GM06990 (cell line): ENCODE measurements around the gene AGPAT4.
"Not testable (repeated sequence)": the region's sequence is repeated elsewhere in the genome, so short reads cannot be mapped to it uniquely, and the experiment has no call there.

Experiments
- DNase-seq: peaks from one replicate; pipeline ENCODE4 v3.0.0-alpha.2; 2011; ENCODE audit not compliant: insufficient read length; ENCODE audit errors: extremely low read depth
- H3K27me3 ChIP-seq: replicated peaks from 2 replicates; pipeline ENCODE4 v1.6.0; 2011; ENCODE audit warnings: low read length; ENCODE audit not compliant: control insufficient read depth, insufficient read depth
- H3K36me3 ChIP-seq: 2 replicates; pipeline ENCODE4 v1.5.1; 2011; ENCODE audit warnings: low read length; ENCODE audit not compliant: control insufficient read depth, insufficient read depth
- H3K4me3 ChIP-seq: replicated peaks from 2 replicates; pipeline ENCODE4 v1.5.1; 2011; ENCODE audit warnings: low read depth, mild to moderate bottlenecking, control low read depth, low read length
- CTCF ChIP-seq: IDR thresholded peaks from 2 replicates; pipeline ENCODE4 v1.5.1; 2011; ENCODE audit warnings: low read length, control low read depth, mild to moderate bottlenecking, inconsistent platforms; ENCODE audit not compliant: insufficient read depth, poor library complexity, severe bottlenecking

Gene AGPAT4

GRCh38 chr6:161125591-161125990 is 148.3 kb downstream of the AGPAT4 start:
- peaks cover 3% of the 10 kb centered on the region for H3K36me3 ChIP-seq
- no peak for DNase-seq
- no peak for TF ChIP-seq CTCF
- no peak overlapping the region for H3K4me3 ChIP-seq
- H3K27me3 ChIP-seq, result no peaks in the 10 kb centered on the region

GRCh38 chr6:161123319-161123718 is 150.5 kb downstream of the AGPAT4 start:
- not testable (repeated sequence) for DNase-seq, H3K36me3 ChIP-seq

GRCh38 chr6:161117942-161118341 is 155.9 kb downstream of the AGPAT4 start:
- Histone ChIP-seq H3K4me3 (no peak overlapping the region), H3K36me3 (peaks cover 9% of the 10 kb centered on the region), H3K27me3 (no peaks in the 10 kb centered on the region)
- DNase-seq, result no peak
- no peak for TF ChIP-seq CTCF

More at GRCh38 chr6:161123319-161123718, 150.5 kb downstream of the AGPAT4 start:
- H3K4me3 ChIP-seq, H3K27me3 ChIP-seq: not testable (repeated sequence)

- no peak for DNase-seq
- Histone ChIP-seq H3K4me3 (no peak overlapping the region), H3K36me3 (peaks cover 9% of the 10 kb centered on the region), H3K27me3 (no peaks in the 10 kb centered on the region)
- TF ChIP-seq CTCF, result no peak
These were observed 156.6 kb downstream of the AGPAT4 start for GRCh38 chr6:161117308-161117707.

GRCh38 chr6:161116554-161116953 is 157.3 kb downstream of the AGPAT4 start:
- no peak for TF ChIP-seq CTCF
- no peak for DNase-seq
- Histone ChIP-seq H3K4me3 (no peak overlapping the region), H3K36me3 (peaks cover 13% of the 10 kb centered on the region), H3K27me3 (no peaks in the 10 kb centered on the region)

GRCh38 chr6:161115468-161115867 is 158.4 kb downstream of the AGPAT4 start:
- H3K4me3 ChIP-seq, result no peak overlapping the region
- no peak for TF ChIP-seq CTCF
- peaks cover 19% of the 10 kb centered on the region for H3K36me3 ChIP-seq
- DNase-seq, result no peak
- H3K27me3 ChIP-seq, result no peaks in the 10 kb centered on the region
